Keratinocyte (primary cell): ENCODE measurements around the gene CD93. TPM values are rescaled to one million over a fixed set of nuclear protein-coding genes. Genes with fewer than 3 reads are reported as not detected.

Source experiments
- DNase-seq: peaks from one replicate; pipeline ENCODE4 v3.0.0-alpha.2; 2011; ENCODE audit warnings: low read depth, missing footprints, low spot score
- FAIRE-seq: peaks from 2 replicates; lab custom pipeline; 2011; peaks lifted over from hg19 to GRCh38; lab: Jason Lieb, UNC
- H2AFZ ChIP-seq: 2 replicates; pipeline ENCODE4 v1.6.0; 2012; ENCODE audit warnings: low read length, control low read depth, inconsistent platforms; ENCODE audit not compliant: control insufficient read depth
- H3K27ac ChIP-seq: 2 replicates; pipeline ENCODE4 v1.5.1; 2011; ENCODE audit warnings: low read length; ENCODE audit not compliant: control insufficient read depth, insufficient read depth
- H3K27me3 ChIP-seq: 3 replicates; pipeline ENCODE4 v1.6.0; 2011; ENCODE audit warnings: low read length; ENCODE audit not compliant: control insufficient read depth, insufficient read depth; ENCODE audit errors: extremely low read depth
- H3K36me3 ChIP-seq, 2 experiments: 2 replicates in 1 of 2; 3 replicates in 1 of 2; pipeline ENCODE4 v1.5.1; 2011; ENCODE audit warnings: low read length in 2 of 2, mild to moderate bottlenecking in 1 of 2; ENCODE audit not compliant: control insufficient read depth in 2 of 2, insufficient read depth in 2 of 2; ENCODE audit errors: extremely low read depth in 1 of 2
- H3K4me1 ChIP-seq: 3 replicates; pipeline ENCODE4 v1.5.1; 2011; ENCODE audit warnings: low read length; ENCODE audit not compliant: control insufficient read depth, insufficient read depth; ENCODE audit errors: extremely low read depth
- H3K4me2 ChIP-seq: 3 replicates; pipeline ENCODE4 v1.6.0; 2011; ENCODE audit warnings: low read depth, low read length; ENCODE audit not compliant: control insufficient read depth, insufficient read depth; ENCODE audit errors: extremely low read depth
- H3K4me3 ChIP-seq, 3 experiments: fragments of 200-600 bp in 1 of 3; sonication (generic) in 1 of 3; 2 replicates in 2 of 3; 3 replicates in 1 of 3; pipeline ENCODE4 v1.5.1; 2011 to 2016; ENCODE audit warnings: low read length in 3 of 3, mild to moderate bottlenecking in 3 of 3, control low read depth in 2 of 3, inconsistent platforms in 1 of 3, low read depth in 1 of 3, mixed read lengths in 1 of 3, mixed run types in 1 of 3, moderate library complexity in 1 of 3; ENCODE audit not compliant: control insufficient read depth in 2 of 3, insufficient read depth in 2 of 3; ENCODE audit errors: extremely low read depth in 1 of 3
- H3K79me2 ChIP-seq: 2 replicates; pipeline ENCODE4 v1.6.0; 2012; ENCODE audit warnings: low read length; ENCODE audit not compliant: control insufficient read depth, insufficient read depth
- H3K9ac ChIP-seq: 3 replicates; pipeline ENCODE4 v1.6.0; 2011; ENCODE audit warnings: low read length; ENCODE audit not compliant: control insufficient read depth, insufficient read depth; ENCODE audit errors: extremely low read depth
- H3K9me1 ChIP-seq: 3 replicates; pipeline ENCODE4 v1.6.0; 2011; ENCODE audit warnings: low read length; ENCODE audit not compliant: control insufficient read depth, insufficient read depth; ENCODE audit errors: extremely low read depth
- H3K9me3 ChIP-seq: 2 replicates; pipeline ENCODE4 v1.5.1; 2012; ENCODE audit warnings: low read depth, low read length; ENCODE audit not compliant: control insufficient read depth
- H4K20me1 ChIP-seq: 3 replicates; pipeline ENCODE4 v1.6.0; 2011; ENCODE audit warnings: low read length; ENCODE audit not compliant: control insufficient read depth, insufficient read depth; ENCODE audit errors: extremely low read depth
- EZH2 ChIP-seq: IDR thresholded peaks from one replicate; pipeline ENCODE4 v1.6.1; 2012; ENCODE audit warnings: inconsistent platforms, mild to moderate bottlenecking, low read length, moderate library complexity
- dilution Hi-C: fragments of 300-500 bp; cut with MboI; formaldehyde crosslinking; loops from one replicate; pipeline ENCODE4 v1.7.0; 2020; ENCODE audit warnings: low sequenced_read_pairs; ENCODE audit not compliant: extremely low pct_ligation_motif_present
- polyA plus RNA-seq, 5 experiments: library from polyadenylated mRNA; depleted of rRNA in 3 of 5; stranded (reverse) in 3 of 5; stranded (forward) in 1 of 5; unstranded in 1 of 5; fragments of >200 nt; gene quantifications; 1 replicate in 1 of 5; 2 replicates in 3 of 5; 3 replicates in 1 of 5; pipeline versions ENCODE4 v1.2.1 to v1.2.3, GENCODE V29; 2011 to 2012; ENCODE audit warnings: missing spikeins in 2 of 5, low read depth in 1 of 5, low replicate concordance in 1 of 5
- TF ChIP-seq, protein P1 (sequence below), 3 experiments: IDR thresholded peaks in 1 of 3; conservative IDR thresholded peaks in 1 of 3; optimal IDR thresholded peaks in 1 of 3; 2 replicates in 2 of 3; 3 replicates in 1 of 3; pipeline versions ENCODE3 to v1.5.1; 2011; ENCODE audit warnings: low read length in 3 of 3, mild to moderate bottlenecking in 3 of 3, moderate library complexity in 2 of 3, control low read depth in 1 of 3, inconsistent platforms in 1 of 3; ENCODE audit not compliant: insufficient read depth in 2 of 3; ENCODE audit errors: extremely low read depth in 1 of 3

Gene CD93
- polyA plus RNA-seq, 1 donor (not counting 4 experiments of a cell fraction or from before 2014, with no cell fraction given): not detected

DNA sequence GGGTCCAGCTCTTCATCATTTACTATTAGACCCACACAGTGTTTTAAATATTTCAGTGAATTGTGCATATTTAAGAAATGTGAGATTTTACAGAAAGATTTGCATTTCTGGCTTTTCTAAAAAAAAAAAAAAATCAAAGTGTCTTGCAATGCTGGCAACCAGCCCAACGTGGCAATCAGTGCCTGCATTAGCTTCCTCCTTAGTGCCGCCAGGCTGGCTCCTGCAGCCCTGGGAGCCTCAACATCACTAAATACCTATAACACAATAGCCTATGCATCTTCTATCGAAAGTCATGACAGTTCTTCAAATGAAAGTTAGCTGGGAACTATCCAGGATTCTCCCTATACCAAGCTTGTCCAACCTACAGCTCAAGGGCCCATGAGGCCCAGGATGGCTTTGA, 9.4 kb upstream of the CD93 start:
- no peak for DNase-seq
- Histone ChIP-seq H3K4me3 (no peak overlapping the region), H3K9me1 (no peaks in the 10 kb centered on the region), H3K27ac (peak overlapping the region; percentile 69), H3K4me1 (peaks cover 38% of the 10 kb centered on the region), H3K4me2 (no peak overlapping the region), H3K9me3 (no peaks in the 10 kb centered on the region), H3K36me3 (no peaks in the 10 kb centered on the region), H3K27me3 (no peaks in the 10 kb centered on the region), H4K20me1 (no peaks in the 10 kb centered on the region), H3K79me2 (no peaks in the 10 kb centered on the region), H2AFZ (no peak overlapping the region), H3K9ac (peak overlapping the region; percentile 7)
- TF ChIP-seq, protein P1, sequence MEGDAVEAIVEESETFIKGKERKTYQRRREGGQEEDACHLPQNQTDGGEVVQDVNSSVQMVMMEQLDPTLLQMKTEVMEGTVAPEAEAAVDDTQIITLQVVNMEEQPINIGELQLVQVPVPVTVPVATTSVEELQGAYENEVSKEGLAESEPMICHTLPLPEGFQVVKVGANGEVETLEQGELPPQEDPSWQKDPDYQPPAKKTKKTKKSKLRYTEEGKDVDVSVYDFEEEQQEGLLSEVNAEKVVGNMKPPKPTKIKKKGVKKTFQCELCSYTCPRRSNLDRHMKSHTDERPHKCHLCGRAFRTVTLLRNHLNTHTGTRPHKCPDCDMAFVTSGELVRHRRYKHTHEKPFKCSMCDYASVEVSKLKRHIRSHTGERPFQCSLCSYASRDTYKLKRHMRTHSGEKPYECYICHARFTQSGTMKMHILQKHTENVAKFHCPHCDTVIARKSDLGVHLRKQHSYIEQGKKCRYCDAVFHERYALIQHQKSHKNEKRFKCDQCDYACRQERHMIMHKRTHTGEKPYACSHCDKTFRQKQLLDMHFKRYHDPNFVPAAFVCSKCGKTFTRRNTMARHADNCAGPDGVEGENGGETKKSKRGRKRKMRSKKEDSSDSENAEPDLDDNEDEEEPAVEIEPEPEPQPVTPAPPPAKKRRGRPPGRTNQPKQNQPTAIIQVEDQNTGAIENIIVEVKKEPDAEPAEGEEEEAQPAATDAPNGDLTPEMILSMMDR (optimal IDR thresholded peaks at IDR 0.05 in 1 of 3, IDR thresholded peaks at IDR 0.05 in 1 of 3, conservative IDR thresholded peaks at IDR 0.05 in 1 of 3; ENCODE audit: extremely low read depth in 1 of 3, insufficient read depth in 2 of 3, low read length in 3 of 3): no peak
- no peak for TF ChIP-seq EZH2
- dilution Hi-C loops: no loop called here
- no peak for FAIRE-seq

GRCh38 chr20:23094927-23095326, 8.8 kb upstream of the CD93 start:
- H3K4me2 ChIP-seq: peak overlapping the region; percentile 27

More at GRCh38 chr20:23094927-23095326, 8.8 kb upstream of the CD93 start:
- no peaks in the 10 kb centered on the region for H3K36me3 ChIP-seq
- FAIRE-seq (peak; percentile 51), DNase-seq (no peak)
- no peaks in the 10 kb centered on the region for H3K9me1 ChIP-seq
- TF ChIP-seq EZH2: no peak
- TF ChIP-seq, protein P1 (optimal IDR thresholded peaks at IDR 0.05 in 1 of 3, IDR thresholded peaks at IDR 0.05 in 1 of 3, conservative IDR thresholded peaks at IDR 0.05 in 1 of 3; ENCODE audit: extremely low read depth in 1 of 3, insufficient read depth in 2 of 3, low read length in 3 of 3): no peak
- peak overlapping the region; percentile 69 for H3K27ac ChIP-seq
- H3K79me2 ChIP-seq: no peaks in the 10 kb centered on the region
- H3K4me1 ChIP-seq: peaks cover 33% of the 10 kb centered on the region
- no peak overlapping the region for H2AFZ ChIP-seq
- no peak overlapping the region for H3K4me3 ChIP-seq
- dilution Hi-C loops: no loop called here
- no peaks in the 10 kb centered on the region for H4K20me1 ChIP-seq
- peak overlapping the region; percentile 46 for H3K9ac ChIP-seq
- no peaks in the 10 kb centered on the region for H3K9me3 ChIP-seq
- no peaks in the 10 kb centered on the region for H3K27me3 ChIP-seq
